GM19328 (cell line): ENCODE measurements around the gene PXDN.
"Not testable (repeated sequence)": the region's sequence is repeated elsewhere in the genome, so short reads cannot be mapped to it uniquely, and the experiment has no call there.

Experiments used
- ATAC-seq: cut with Tn5 transposase; IDR thresholded peaks from one replicate; pipeline ENCODE4 v1.9.1; 2021; ENCODE audit warnings: mild to moderate bottlenecking, moderate library complexity; ENCODE audit not compliant: unreplicated experiment

The PXDN gene

DNA sequence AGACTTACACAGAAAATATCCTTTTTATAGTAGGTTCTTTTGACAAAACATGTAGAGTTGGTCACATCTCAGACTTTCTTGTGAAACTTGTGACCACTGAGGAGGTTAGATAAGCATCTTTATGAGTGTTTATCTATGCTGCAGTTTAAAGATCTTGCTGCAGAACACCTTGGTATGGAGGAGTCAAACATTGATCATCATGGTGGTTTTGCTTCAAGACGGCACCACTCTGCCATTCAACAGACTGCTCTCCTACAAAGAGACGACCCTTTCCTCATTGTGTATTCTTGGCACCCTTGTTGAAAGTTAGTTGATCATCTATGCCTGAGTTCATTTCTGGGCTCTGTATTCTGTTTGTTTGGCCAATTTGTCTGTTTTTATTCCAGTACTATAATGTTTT, 20.0 kb downstream of the PXDN start:
- ATAC-seq, result not testable (repeated sequence)

DNA sequence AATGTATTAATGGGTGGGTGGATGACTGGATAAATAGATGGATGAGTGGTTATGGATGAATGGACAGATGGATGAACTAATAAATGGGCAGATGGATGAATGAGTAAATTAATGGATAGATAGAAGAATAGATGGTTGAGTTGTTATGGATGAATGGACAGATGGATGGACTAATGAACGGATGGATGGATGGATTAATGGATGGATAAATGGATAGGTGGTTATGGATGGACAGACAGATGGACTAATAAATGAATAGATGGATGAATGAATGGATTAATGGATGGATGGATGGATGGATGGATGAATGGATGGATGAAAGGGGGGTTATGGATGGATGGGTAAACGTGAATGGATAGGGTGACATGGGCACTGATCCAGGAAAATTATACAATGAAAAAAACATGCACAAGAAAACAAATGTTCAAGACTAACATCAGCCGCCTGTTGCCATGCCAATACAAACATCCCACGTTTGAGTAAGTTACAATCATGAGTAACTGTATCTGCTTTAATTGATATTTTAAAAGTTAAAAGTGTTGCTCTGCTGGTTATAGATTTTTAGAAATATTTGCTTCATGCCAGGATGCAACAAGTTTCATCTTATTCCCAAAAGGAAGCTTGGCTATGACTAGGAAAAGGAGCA, 20.8 kb downstream of the PXDN start:
- no peak for ATAC-seq

DNA sequence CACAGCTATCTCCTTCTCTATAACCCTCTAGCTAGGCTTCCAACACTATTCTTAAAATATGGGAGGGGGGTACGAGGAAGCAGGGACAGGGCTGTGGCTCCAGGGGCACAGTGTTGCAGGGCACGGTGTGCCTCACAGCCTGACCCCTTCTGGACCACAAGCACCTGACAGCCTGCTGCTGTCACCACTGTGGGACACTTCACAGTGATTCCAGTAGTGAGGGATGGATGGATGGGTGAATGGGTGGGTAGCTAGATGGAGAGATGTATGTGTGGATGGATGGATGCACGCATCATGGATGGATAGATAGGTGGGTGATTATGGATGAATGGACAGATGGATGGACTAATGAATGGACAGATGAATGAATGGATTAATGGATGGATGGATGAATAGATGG, 21.6 kb downstream of the PXDN start:
- no peak for ATAC-seq

DNA sequence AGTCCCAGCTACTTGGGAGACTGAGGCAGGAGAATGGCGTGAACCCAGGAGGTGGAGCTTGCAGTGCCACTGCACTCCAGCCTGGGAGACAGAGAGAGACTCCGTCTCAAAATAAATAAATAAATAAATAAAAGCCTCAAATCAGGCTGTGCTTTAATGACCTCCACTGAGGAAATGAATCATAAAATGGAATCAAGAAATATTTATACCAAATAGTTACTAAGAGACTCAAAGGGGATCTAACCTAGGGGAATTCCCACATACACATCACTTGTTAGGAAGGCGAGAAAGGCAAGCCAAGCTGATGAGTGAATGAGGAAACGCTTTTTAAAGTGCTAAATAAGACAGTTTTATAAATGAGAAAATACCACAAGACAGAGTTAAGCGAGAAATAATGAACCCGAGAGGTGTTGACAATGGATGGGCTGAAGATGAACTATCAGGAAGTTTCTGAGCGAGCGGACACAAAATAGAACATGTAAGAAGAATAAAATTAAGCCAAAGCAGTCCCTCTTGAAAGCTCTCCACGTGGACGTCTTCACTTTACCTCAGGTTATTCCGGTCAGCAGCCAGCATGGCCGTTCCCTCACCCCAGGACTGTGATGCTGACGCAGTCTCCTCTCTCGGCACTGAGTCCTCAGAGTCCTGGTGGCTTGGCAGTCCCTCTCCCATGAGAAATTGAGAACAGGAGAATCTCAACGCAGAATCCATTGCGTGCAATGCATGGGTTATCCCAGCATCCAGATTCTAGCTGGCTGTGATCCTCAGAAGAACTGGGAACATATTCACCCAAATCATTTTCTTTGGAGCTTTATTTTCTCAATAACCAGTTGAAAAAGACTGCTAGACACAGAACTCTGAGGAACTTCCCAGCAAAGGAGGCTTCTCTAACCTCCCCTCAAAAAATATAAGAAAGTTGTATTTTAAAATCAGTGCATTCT, 22.3 kb downstream of the PXDN start:
- ATAC-seq, result no peak

DNA sequence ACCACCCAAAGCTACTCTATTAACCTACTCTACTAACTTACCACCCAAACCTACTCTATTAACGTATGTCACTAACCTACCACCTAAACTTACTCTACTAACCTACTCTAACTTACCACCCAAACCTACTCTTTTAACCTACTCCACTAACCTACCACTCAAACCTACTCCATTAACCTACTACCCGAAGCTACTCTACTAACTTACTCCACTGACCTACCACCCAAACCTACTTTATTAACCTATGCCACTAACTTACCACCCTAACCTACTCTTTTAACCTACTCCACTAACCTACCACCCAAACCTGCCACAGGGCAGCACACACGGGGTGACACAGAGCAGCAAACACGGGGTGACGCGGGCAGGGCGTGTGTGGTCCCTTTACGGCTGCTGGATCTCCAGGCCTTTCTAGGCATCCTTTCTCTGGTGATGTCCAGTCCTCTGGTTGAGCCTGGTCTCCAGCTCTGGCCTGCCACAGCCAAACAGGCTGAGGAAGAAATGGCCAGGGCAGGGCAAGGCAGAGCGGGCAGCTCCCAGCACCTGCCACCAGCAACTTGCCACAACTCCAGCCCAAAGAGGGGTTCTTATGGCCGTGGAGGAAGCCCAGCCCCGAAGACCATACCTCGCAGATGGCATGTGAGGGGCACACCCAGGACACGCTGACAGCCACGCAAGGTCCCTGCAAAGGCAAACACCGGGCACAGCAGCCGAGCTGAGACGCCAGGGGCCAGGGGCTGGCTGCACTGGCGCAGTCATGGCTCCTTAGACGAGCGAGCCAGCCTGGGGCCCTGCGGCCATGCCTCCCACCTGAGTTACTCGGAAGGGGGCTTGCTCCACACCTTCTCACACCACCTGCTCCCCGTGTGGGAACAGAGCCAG, 25.7 kb downstream of the PXDN start:
- no peak for ATAC-seq

DNA sequence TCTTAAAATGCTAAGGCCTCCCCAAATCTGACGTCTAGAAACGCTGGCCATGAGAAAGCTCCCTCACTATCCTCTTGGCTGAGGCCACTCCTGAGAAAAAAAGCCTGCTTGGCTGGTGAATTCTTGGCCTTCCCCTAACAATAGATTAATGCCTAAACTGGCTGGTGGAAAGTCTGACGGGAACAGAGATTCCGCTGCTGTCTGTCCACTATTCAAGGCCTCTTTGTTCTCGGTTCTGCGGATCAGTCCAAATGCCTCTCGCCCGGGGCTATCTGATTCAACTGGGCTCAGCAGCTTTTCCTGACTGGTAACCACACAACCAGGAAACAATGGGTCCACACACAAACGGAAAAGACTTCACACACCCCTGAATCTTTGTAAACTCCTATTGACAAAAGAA, 27.2 kb downstream of the PXDN start:
- no peak for ATAC-seq

DNA sequence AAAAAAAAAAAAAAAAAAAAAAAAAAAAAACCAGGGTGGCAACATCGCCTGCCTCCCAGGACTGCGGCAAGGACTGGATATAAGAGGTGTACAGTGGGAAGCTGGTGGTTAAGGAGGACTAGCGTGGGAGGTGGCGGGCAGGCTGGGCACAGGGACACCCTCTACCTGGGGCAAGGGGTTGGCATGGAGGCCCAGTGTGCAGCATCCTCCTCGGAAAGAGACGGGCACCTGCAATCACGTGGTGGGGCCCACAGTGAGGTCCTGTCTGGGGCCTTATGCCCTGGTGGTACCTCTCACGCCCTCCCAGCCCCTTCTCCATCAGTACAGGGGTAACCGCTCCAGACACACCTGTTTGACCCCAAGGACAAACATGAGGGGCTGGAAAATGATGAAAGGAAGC, 27.9 kb downstream of the PXDN start:
- no peak for ATAC-seq

DNA sequence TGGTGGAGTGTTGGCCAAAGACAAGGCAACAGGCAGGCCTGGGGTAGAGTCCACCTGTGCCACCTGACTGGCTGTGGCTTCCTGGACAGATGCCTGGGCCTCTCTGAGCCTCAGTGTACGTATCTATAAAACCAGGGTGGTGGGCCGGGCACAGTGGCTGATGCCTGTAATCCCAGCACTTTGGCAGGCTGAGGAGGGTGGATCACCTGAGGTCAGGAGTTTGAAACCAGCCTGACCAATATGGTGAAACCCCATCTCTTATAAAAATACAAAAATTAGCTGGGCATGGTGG, 28.4 kb downstream of the PXDN start:
- not testable (repeated sequence) for ATAC-seq

DNA sequence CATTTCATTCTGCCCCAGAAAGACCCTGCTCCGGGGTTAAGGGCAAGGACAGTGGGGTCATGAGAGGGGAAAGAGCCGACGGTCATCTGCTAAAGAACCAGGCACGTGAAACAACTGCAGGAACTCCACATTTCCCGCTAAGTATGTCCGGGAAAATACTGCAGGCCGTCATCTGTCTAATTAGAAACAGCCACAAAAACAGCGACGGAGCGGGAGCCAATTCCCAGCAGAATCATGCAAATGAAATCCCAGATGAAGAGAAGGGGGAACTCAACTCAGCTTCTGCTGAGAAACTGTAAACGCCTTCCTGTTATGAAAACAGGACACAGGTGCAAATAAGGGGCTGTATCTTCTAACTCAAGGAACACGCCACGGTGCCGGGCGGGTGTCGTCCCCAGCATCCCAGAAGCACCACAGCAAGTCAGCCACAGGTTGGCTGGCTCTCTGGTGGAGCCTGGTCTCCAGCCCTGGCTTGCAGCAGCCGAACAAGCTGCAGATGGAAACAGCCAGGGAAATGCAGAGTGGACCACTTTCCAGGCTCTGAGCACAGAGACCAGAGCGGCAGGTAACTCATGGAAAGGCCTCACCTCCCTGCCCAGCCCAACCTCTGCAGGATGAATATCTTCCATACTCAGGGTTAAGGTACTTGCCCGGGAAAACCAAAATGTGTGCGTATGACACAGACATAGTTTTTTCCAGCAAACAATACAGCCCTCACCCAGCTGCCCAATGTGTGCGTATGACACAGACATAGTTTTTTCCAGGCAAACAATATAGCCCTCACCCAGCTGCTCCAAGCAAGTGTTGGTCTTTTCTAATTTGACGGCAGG, 28.9 kb downstream of the PXDN start:
- ATAC-seq, result no peak

DNA sequence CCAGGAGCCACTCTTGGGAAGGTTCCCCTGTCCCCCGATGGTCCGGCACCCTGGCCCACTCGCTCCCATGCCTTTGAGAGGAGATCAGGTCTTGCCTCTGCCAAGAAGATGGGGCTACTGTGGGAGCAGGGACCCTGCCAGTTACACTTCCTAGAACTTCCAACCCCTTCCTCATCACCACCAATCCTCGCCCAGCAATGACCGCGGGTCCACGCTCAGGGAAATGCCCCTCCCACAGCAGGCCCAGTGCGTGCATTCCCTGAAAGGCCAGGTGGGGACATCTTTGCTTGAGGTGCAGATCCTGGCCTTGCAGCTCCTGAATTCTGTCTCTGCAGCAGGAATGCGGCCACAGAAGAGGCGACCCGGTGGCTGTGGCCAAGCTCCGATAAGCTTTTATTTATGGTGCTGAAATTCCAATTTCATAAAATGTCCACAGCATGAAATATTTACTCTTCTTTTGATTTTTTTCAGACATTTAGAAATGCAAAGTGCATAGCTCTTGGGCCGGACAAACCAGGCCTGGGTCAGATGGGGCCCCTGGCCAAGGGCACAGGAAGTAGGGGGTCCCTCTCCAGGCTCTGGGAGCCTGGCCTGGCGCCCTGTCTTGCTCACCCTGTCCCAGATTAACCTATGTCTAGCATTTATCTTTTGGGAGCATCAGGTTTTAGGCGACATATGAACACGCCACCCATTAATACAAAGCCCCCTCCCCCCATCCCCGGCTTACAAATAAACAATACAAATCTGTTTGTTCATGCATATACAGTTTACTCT, 29.8 kb downstream of the PXDN start:
- no peak for ATAC-seq

DNA sequence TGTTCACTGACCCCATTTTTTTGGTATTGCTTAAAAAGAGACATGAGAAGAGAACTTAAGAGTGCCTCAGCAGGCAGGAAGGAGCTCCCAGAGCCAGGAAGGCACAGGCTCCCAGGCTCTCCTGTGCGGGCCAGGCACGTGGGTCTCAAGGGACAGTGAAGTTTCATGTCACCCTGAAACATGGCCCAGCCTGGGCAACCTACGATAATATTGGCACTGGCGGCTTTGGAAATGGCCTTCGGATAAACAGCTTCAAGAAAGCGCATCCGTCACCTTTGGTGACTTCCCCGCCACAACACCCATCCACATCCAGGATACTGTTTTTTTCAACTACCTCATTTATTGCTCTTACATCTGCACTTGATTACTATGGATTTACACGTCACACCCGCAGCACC, 30.5 kb downstream of the PXDN start:
- no peak for ATAC-seq

DNA sequence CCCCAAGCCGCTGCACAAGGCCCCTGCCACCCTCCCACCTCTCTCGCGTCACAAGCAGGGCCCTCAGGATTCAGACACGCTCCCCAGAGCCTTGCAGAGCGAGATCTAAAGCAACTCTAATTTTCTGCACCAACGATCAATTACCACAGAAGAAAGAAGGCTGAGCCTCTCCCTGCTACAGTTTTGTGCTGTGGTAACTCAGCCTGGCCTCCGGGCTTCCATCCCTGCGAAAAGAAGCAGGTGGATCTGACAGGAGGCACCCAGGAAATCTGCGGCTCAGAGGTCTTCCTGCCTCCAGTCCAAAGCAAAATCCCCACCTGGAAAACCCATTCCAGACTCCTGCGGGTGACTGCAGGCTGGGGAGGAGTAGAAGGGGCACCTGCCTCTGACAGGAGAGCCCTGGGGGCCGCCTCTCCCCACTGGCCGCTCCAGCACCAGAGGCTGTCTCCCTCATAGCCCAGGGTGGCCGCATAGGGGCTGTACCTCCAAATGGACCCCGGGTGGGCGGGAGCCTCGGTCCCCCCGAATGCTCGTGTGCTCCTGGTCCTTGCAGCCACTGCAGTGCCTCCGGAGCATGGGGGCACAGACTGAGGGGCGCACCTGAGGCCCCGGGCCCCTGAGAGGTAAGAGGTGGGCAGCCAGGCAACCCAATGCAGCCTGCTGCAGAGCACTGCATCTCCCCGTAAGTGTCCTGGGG, 31.0 kb downstream of the PXDN start:
- no peak for ATAC-seq

DNA sequence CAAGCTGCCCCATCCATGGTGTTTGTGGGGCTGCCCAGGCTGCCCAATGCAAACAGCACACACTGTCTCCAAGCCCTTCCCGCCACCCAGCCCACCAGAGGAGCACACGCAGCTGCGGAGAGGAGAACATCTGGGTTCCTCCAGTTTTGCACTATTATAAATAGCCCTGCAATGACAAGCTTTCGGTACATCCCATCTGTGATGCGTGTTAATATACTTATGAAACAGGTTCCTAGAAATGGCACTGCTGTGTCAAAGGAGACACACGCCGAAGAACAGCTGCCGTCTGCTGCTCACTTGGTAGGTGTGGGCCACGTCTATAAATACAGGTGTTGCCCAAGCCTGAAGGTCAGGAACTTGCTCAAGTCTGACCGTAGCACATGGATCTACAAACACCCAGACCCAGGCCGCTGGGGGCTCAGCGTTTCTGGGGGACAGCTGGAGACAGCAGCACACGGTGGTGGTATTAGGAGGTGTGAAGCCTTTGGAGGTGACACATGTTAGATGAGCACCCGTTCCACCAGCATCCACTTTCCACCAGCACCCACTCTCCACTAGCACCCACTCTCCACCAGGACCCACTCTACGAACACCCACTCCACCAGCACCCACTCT, 34.3 kb downstream of the PXDN start:
- ATAC-seq, result no peak

DNA sequence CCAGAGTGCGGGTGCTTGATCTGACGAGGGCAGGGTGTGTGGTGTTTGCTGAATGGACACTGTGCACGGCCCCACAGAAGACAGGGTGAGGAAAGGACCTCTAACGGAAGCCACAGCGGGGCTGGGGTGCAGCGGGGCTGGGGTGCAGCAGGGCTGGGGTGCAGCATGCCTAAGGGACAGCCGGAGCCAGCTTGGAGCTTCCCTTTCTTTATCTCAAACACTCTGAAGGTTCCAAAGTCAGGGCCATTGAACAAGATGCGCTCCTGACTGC, 35.0 kb downstream of the PXDN start:
- ATAC-seq, result no peak

DNA sequence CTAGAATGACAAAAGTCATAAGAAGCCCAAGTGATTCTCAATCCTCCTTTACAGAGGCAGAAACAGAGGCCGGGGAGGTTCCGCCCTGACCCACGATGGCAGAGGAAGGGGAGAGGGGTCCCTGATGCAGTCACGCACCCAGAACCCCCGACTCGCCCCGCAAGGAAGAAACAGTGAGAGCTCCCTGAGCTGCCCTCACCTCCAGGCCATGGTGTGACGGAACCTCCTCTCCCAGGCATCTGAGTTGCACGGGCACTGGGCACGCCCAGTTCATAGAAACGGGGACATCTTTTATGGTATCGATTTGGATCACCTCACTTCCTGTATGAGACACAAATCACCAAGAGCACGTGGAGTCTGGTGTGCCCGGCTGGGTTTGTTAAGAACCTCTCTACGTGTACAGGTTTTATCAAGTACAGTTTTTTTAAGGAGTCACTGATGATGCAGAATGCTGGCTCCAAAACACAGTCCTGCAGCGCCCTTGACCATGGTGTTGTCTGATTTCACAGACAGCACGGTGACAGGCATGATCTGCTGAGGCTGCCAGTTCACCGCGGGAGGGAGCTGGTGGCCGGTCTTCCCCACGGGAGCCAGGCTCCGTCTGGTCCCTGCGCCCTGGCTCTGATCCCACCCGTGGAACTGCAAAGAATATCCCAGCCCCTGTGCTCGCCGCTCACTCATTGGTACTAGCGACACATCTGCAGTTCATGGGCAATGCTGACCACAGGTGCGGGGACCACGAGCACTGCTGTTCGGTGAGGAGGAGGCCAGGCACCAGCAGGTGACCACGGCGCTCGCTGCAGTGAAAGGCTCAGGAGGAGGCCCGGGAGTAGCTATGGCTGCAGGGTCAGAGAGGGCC, 35.6 kb downstream of the PXDN start:
- no peak for ATAC-seq

DNA sequence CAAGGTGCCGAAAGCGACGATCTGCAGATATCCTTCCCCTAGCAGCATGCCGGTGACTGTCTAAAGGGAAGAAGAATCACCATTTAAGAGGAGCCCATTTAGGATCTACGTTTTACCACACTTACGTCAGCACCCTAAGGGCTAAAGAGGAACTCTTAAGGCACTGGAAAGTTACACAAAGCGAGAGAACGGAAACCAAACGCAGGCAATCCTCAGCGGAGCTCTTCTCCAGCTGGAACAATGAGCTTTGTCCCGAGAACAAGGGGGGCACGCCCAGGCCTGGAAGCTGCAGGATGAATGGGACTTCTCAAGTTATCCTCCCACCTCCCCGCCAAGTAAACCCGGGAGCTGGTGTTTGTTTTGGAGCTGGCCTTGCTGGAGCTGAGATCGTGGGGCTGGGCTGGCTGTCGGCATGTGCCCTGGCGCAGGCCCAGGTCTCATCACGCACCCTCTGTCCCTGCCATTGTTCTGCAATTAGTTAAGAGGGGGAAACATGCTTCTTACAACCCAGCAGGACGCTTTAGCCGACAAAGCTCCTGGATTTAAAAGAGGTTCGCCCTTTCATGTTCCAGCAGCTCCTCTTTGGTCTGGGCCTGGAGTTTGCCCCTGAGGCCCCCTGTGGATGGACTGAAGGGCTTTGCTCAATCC, 36.4 kb downstream of the PXDN start:
- no peak for ATAC-seq

DNA sequence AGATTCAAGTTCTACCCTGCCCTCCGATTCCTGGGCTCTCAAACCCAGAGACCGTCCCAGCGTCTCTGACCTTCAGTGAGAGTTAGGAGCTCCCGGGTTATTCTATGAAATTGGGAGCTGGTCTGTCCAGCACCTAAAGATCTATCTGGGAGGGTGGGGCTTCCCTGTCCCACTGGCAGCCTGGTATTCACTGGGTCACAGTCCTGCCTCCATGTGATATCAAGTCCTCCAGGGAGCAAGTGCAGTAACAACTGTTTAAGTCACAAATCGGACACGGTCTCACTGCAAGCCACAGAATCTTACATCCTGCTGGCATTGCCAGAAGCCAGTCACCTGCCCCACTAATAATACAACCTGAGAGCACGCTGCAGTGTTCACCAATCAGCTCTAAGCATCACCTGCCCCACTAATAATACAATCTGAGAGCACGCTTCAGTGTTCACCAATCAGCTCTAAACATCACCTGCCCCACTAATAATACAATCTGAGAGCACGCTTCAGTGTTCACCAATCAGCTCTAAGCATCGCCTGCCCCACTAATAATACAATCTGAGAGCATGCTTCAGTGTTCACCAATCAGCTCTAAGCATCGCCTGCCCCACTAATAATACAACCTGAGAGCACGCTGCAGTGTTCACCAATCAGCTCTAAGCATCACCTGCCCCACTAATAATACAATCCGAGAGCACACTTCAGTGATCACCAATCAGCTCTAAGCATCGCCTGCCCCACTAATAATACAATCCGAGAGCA, 38.0 kb downstream of the PXDN start:
- ATAC-seq, result not testable (repeated sequence)
